GM12891 (cell line): Measurements from ENCODE around the gene PCDH9.

Source experiments
- POLR2A ChIP-seq: IDR thresholded peaks from 2 replicates; pipeline ENCODE4 v1.6.1; 2011; ENCODE audit warnings: low read depth, low read length, control low read depth
- TAF1 ChIP-seq: IDR thresholded peaks from 2 replicates; pipeline ENCODE4 v1.6.1; 2011; ENCODE audit warnings: low read depth, low read length, control low read depth

- TF ChIP-seq TAF1 (no peak), POLR2A (no peak)
These were observed 828.1 kb downstream of the PCDH9 start for GRCh38 chr13:66402066-66402465.
